HEK293T (cell line): Measurements from ENCODE around the gene GJB1.
A peak's percentile ranks its signal among the peaks of the same experiment; 100 is the strongest.

Experiments
- CTCF ChIA-PET: fragments of 350-600 bp; formaldehyde crosslinking; extraction: SDS; loops from one replicate; lab custom pipeline; 2021; ENCODE audit warnings: antibody characterized with exemption, inconsistent platforms; lab: Yijun Ruan, JAX
- POLR2A ChIA-PET: fragments of 350-600 bp; formaldehyde crosslinking; extraction: SDS; loops from one replicate; lab custom pipeline; 2020; ENCODE audit warnings: antibody characterized with exemption, inconsistent platforms; lab: Yijun Ruan, JAX
- DNase-seq: peaks from one replicate; pipeline ENCODE4 v3.0.0; 2012; ENCODE audit warnings: mixed read lengths; ENCODE audit errors: extremely low spot score
- ARNT ChIP-seq: fragments of 450-650 bp; IDR thresholded peaks from 2 replicates; pipeline ENCODE4 v1.6.1; 2017; ENCODE audit warnings: mild to moderate bottlenecking
- BHLHE40 ChIP-seq: fragments of 450-650 bp; IDR thresholded peaks from 2 replicates; pipeline ENCODE4 v1.6.1; 2016; ENCODE audit warnings: mild to moderate bottlenecking, moderate library complexity, borderline replicate concordance
- CTBP1 ChIP-seq: fragments of 450-650 bp; IDR thresholded peaks from 2 replicates; pipeline ENCODE4 v1.6.1; 2016; ENCODE audit warnings: borderline replicate concordance
- ELF4 ChIP-seq: fragments of 450-650 bp; IDR thresholded peaks from 2 replicates; pipeline ENCODE4 v1.6.1; 2017; ENCODE audit warnings: antibody characterized with exemption
- FOXA1 ChIP-seq: fragments of 450-650 bp; IDR thresholded peaks from 2 replicates; pipeline ENCODE4 v1.6.1; 2016; ENCODE audit warnings: mild to moderate bottlenecking
- FOXK2 ChIP-seq: fragments of 450-650 bp; IDR thresholded peaks from 2 replicates; pipeline ENCODE4 v1.6.1; 2016; ENCODE audit warnings: mild to moderate bottlenecking
- FOXM1 ChIP-seq: fragments of 450-650 bp; IDR thresholded peaks from 2 replicates; pipeline ENCODE4 v1.6.1; 2017; ENCODE audit warnings: mild to moderate bottlenecking, borderline replicate concordance
- HDGF ChIP-seq: fragments of 450-650 bp; IDR thresholded peaks from 2 replicates; pipeline ENCODE4 v1.6.1; 2017; ENCODE audit warnings: antibody characterized with exemption, borderline replicate concordance
- L3MBTL2 ChIP-seq: fragments of 450-650 bp; conservative IDR thresholded peaks from 2 replicates; pipeline ENCODE4 v1.6.1; 2016; ENCODE audit warnings: mild to moderate bottlenecking
- LEF1 ChIP-seq: fragments of 450-650 bp; IDR thresholded peaks from 2 replicates; pipeline ENCODE4 v1.6.1; 2017; ENCODE audit warnings: mild to moderate bottlenecking, borderline replicate concordance
- NFRKB ChIP-seq: fragments of 450-650 bp; IDR thresholded peaks from 2 replicates; pipeline ENCODE4 v1.6.1; 2016; ENCODE audit warnings: mild to moderate bottlenecking, moderate library complexity
- SP1 ChIP-seq: fragments of 450-650 bp; IDR thresholded peaks from 2 replicates; pipeline ENCODE4 v1.6.1; 2017
- SUZ12 ChIP-seq: fragments of 450-650 bp; IDR thresholded peaks from 2 replicates; pipeline ENCODE4 v1.6.1; 2016; ENCODE audit warnings: mild to moderate bottlenecking
- TARDBP ChIP-seq: fragments of 450-650 bp; IDR thresholded peaks from 2 replicates; pipeline ENCODE4 v1.6.1; 2016
- ZNF384 ChIP-seq: fragments of 450-650 bp; IDR thresholded peaks from 2 replicates; pipeline ENCODE4 v1.6.1; 2016
- TF ChIP-seq, protein P1 (sequence below): fragments of 450-650 bp; IDR thresholded peaks from 2 replicates; pipeline ENCODE4 v1.6.1; 2016

The GJB1 gene

DNA sequence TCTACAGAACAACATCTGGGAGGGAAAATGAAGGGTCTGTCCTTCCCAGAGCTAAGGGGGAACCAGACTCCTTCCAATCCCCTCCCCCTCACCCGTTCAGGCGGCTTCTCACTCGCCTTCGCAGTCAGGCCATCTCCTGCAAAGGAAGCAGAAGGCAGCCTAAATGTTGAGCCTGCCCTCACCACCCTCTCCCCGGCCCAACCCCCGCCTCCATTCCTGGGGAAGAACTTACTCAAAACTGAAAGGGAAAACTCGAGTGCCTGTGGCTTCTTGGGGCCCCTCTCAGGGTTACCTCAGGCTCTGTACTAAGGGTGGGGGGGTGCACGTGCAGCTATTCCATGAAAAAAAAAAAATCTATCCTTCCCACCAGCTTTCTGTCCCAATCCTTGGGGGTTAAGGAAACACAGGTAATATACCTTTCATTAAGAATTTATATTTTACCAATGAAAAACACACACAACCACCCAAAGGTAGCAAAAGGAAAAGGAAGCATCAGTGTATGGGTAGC, 28.5 kb downstream of the GJB1 start:
- POLR2A ChIA-PET, result interaction anchor here (1.1 kb wide), 1 partner anchor 24 kb away, joined by 3 read pairs; no protein-coding TSS in a partner anchor
- no peak for TF ChIP-seq SUZ12
- no peak for TF ChIP-seq FOXA1
- TF ChIP-seq NFRKB, result no peak
- no peak for TF ChIP-seq FOXK2
- TF ChIP-seq ELF4, result no peak
- no peak for TF ChIP-seq HDGF
- TF ChIP-seq LEF1, result no peak
- TF ChIP-seq ARNT, result no peak
- TF ChIP-seq FOXM1, result no peak
- TF ChIP-seq ZNF384, result no peak
- TF ChIP-seq BHLHE40, result no peak
- no peak for TF ChIP-seq SP1
- TF ChIP-seq TARDBP, result no peak
- CTCF ChIA-PET, result no interaction called here
- no peak for DNase-seq

- TF ChIP-seq HDGF (no peak), L3MBTL2 (no peak), ELF4 (no peak), TARDBP (no peak), FOXK2 (no peak), ARNT (no peak), CTBP1 (no peak), BHLHE40 (no peak), SP1 (no peak), FOXM1 (no peak), NFRKB (no peak)
- TF ChIP-seq, protein P1, sequence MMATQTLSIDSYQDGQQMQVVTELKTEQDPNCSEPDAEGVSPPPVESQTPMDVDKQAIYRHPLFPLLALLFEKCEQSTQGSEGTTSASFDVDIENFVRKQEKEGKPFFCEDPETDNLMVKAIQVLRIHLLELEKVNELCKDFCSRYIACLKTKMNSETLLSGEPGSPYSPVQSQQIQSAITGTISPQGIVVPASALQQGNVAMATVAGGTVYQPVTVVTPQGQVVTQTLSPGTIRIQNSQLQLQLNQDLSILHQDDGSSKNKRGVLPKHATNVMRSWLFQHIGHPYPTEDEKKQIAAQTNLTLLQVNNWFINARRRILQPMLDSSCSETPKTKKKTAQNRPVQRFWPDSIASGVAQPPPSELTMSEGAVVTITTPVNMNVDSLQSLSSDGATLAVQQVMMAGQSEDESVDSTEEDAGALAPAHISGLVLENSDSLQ, result no peak
- DNase-seq, result no peak
- POLR2A ChIA-PET, result interaction anchor here (1.0 kb wide), 1 partner anchor 31 kb away, joined by 3 read pairs; the partner anchor contains the start of gene NONO
- CTCF ChIA-PET, result no interaction called here
These were observed 29.2 kb downstream of the GJB1 start for GRCh38 chrX:71252221-71252620.

DNA sequence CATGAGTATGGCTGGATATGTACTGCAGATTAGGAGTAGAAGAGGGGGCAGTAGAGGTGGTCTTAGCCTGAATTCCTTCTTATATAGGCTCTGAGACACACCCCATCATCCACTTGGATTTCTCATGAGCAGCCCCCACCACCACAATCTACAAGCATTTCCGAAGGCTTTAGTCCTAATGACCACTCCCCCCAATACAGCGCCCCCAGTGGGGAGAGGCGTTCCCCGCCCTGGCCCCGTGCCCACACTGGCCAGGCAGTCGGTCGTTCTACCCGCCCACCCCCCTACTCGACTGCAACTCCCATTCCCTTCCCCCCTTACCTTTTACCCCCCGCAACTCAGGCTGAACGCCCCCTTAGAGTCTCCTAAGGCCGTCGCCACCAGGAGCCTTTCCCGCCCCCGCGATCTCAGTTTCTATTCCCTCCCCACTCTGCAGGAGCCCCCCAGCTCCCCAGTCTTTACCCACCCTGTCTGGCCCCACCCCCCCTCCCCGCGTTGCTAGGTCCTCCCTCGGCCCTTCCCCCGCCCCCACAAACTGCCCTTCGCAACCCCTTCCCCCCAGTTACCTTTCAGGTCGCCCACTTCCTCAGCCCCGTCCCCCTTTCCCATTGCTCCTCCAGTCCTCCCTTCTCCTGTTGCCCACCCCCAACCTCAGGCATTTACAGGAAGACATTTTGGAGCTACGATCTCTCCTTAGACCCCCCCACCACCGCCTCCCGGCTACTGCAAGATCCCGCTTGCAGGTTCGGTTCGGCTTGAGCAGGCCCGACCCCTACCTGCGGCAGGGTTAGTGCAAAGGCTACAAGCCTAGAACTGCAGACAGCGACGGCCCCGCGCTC, 30.4 kb downstream of the GJB1 start:
- TF ChIP-seq NFRKB (no peak), CTBP1 (no peak), SP1 (no peak), TARDBP (no peak), LEF1 (no peak), SUZ12 (no peak), ELF4 (no peak)
- CTCF ChIA-PET, result interaction anchor here (0.8 kb wide), 1 partner anchor 25 kb away, joined by 4 read pairs; no protein-coding TSS in a partner anchor
- POLR2A ChIA-PET, result interaction anchor here (0.7 to 3.1 kb wide), 3 partner anchors 30 to 71 kb away, joined by 3 to 42 read pairs (median 6); partner anchors contain the start of gene NONO
- peak; percentile 57 for DNase-seq

GRCh38 chrX:71254092-71254963, 31.3 kb downstream of the GJB1 start, which contains the start of gene ZMYM3:
ZMYM3 (minus strand) TSS chrX:71254140; CDS start chrX:71253255, 885 bp downstream.
- CTCF ChIA-PET, result interaction anchor here (0.6 to 0.8 kb wide), 2 partner anchors 26 to 96 kb away, joined by 3 to 4 read pairs; no protein-coding TSS in a partner anchor
- POLR2A ChIA-PET, result interaction anchor here (0.6 to 3.1 kb wide), 5 partner anchors 26 to 72 kb away, joined by 3 to 42 read pairs (median 3); partner anchors contain the start of gene NONO
- DNase-seq, result peak; percentile 91
- TF ChIP-seq HDGF, result no peak
- TF ChIP-seq ARNT, result no peak
- no peak for TF ChIP-seq SP1
- no peak for TF ChIP-seq FOXA1
- TF ChIP-seq FOXM1, result peak; percentile 87
- no peak for TF ChIP-seq ELF4
- TF ChIP-seq SUZ12, result no peak
- no peak for TF ChIP-seq CTBP1
- TF ChIP-seq NFRKB, result no peak
- TF ChIP-seq, protein P1, result peak; percentile 93
- peak; percentile 51; the same call in 1 of the 2 replicates for TF ChIP-seq TARDBP

- TF ChIP-seq FOXM1 (no peak), BHLHE40 (no peak), SP1 (no peak), ARNT (no peak), L3MBTL2 (no peak), SUZ12 (no peak), TARDBP (no peak), FOXK2 (no peak), LEF1 (no peak), FOXA1 (no peak)
- TF ChIP-seq, protein P1, result no peak
- ChIA-PET CTCF (no interaction called here), POLR2A (interaction anchor here (0.6 to 3.1 kb wide), 3 partner anchors 20 to 110 kb away, joined by 3 to 42 read pairs (median 4); partner anchors contain the start of genes NONO and TAF1)
- DNase-seq, result no peak
These were observed 33.0 kb downstream of the GJB1 start for GRCh38 chrX:71256051-71256450.
